Measurements from ENCODE around the gene ERC2.

DNA sequence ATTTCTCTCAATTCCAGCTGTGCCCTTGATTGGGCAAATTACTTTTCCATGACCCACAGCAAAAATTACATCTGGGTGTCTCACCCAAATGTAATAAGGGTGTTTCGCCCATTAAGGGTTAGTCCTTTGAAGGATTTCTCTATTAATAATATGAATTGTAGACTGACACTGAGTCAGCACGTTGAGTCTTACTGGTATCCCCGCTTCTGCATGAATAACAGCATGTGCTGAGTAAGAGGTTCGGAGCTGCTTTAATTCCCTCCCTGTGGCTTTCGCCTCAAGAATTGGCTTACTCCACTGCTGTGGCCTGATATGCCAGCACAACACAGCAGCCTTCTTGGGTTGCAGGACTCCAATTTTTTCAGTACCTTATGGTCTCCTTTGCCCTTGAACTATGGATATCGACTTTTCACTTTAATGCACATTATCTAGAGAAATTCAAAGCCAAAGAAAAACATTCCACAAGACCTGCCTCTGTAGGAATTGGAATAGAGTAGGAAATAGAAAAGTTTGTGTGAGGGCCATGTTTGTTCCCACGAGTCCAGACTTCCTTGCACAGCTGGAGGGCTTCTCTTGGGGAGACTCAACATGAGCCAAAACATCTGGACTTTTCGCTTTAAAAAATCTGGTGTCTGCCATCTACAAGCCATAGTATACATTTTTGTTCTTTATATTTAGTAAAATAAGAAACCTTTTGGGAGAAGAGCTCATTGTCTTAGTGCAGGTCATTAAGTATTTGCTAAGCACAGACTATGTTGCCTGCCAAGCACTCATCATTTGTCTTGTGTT is 20.7 kb upstream of the ERC2 start:
- TF ChIP-seq, protein P1, sequence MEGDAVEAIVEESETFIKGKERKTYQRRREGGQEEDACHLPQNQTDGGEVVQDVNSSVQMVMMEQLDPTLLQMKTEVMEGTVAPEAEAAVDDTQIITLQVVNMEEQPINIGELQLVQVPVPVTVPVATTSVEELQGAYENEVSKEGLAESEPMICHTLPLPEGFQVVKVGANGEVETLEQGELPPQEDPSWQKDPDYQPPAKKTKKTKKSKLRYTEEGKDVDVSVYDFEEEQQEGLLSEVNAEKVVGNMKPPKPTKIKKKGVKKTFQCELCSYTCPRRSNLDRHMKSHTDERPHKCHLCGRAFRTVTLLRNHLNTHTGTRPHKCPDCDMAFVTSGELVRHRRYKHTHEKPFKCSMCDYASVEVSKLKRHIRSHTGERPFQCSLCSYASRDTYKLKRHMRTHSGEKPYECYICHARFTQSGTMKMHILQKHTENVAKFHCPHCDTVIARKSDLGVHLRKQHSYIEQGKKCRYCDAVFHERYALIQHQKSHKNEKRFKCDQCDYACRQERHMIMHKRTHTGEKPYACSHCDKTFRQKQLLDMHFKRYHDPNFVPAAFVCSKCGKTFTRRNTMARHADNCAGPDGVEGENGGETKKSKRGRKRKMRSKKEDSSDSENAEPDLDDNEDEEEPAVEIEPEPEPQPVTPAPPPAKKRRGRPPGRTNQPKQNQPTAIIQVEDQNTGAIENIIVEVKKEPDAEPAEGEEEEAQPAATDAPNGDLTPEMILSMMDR (IDR thresholded peaks at IDR 0.05; ENCODE audit: low read length) = no peak
- TF ChIP-seq EZH2 (IDR thresholded peaks at IDR 0.05; ENCODE audit: borderline replicate concordance, low read length) = no peak
